HG03439 (cell line): ENCODE results near the gene DNASE1.
"Not testable (repeated sequence)": the region's sequence is repeated elsewhere in the genome, so short reads cannot be mapped to it uniquely, and the experiment has no call there.

Source experiments
- ATAC-seq: cut with Tn5 transposase; IDR thresholded peaks from one replicate; pipeline ENCODE4 v1.9.1; 2021; ENCODE audit warnings: mild to moderate bottlenecking, moderate library complexity; ENCODE audit not compliant: unreplicated experiment

Gene DNASE1

GRCh38 chr16:3640632-3641501 is 13.6 kb upstream of the DNASE1 start:
- no peak for ATAC-seq

GRCh38 chr16:3641801-3642396 is 12.6 kb upstream of the DNASE1 start:
- ATAC-seq, result no peak

- no peak for ATAC-seq
These were observed 11.9 kb upstream of the DNASE1 start for GRCh38 chr16:3642397-3643094.

- ATAC-seq, result no peak
These were observed 11.3 kb upstream of the DNASE1 start for GRCh38 chr16:3643095-3643730.

GRCh38 chr16:3645108-3645503 is 9.4 kb upstream of the DNASE1 start:
- no peak for ATAC-seq

- no peak for ATAC-seq
These were observed 8.8 kb upstream of the DNASE1 start for GRCh38 chr16:3645504-3646347.

- ATAC-seq, result no peak
These were observed 8.1 kb upstream of the DNASE1 start for GRCh38 chr16:3646348-3646920.

- ATAC-seq, result no peak
These were observed 3.7 kb upstream of the DNASE1 start for GRCh38 chr16:3650631-3651265.

- no peak for ATAC-seq
These were observed 2.8 kb upstream of the DNASE1 start for GRCh38 chr16:3651461-3652372.

GRCh38 chr16:3652373-3653195 is 1.9 kb upstream of the DNASE1 start:
- no peak for ATAC-seq

GRCh38 chr16:3655030-3655395 is 522 bp downstream of the DNASE1 start:
- ATAC-seq, result no peak

GRCh38 chr16:3655396-3656159 is 1.1 kb downstream of the DNASE1 start:
- ATAC-seq, result no peak

- not testable (repeated sequence) for ATAC-seq
These were observed 1.6 kb downstream of the DNASE1 start for GRCh38 chr16:3656160-3656490.

- no peak for ATAC-seq
These were observed 2.3 kb downstream of the DNASE1 start for GRCh38 chr16:3656491-3657468.

GRCh38 chr16:3659251-3659650 is 4.8 kb downstream of the DNASE1 start:
- no peak for ATAC-seq

- ATAC-seq, result no peak
These were observed 6.8 kb downstream of the DNASE1 start for GRCh38 chr16:3661311-3661710.
